ENCODE measurements around the gene FBXL7. TPM values are rescaled to one million over a fixed set of nuclear protein-coding genes. Genes with fewer than 3 reads are reported as not detected.

FBXL7 gene
- total and polyA plus RNA-seq, 4 donors, result 0.24 to 1.4 (median 1.2) TPM

GRCh38 chr5:15694696-15695214, 194.8 kb downstream of the FBXL7 start:
- H3K4me3 ChIP-seq (ENCODE audit: low read depth in 1 of 3, low read length in 3 of 3), result no peak overlapping the region
- H3K36me3 ChIP-seq (ENCODE audit: control insufficient read depth in 4 of 4, insufficient read depth in 3 of 4, low read depth in 1 of 4, low read length in 3 of 4), result no peaks in the 10 kb centered on the region
- H3K9ac ChIP-seq (ENCODE audit: low read depth in 1 of 2, low read length in 2 of 2), result no peak overlapping the region
- 47% methylated on average over 2 of the region's 2 CpGs for WGBS
- TF ChIP-seq, protein P1, sequence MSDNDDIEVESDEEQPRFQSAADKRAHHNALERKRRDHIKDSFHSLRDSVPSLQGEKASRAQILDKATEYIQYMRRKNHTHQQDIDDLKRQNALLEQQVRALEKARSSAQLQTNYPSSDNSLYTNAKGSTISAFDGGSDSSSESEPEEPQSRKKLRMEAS (IDR thresholded peaks at IDR 0.05), result no peak
- TF ChIP-seq SP1 (IDR thresholded peaks at IDR 0.05) (no peak), ZBTB33 (IDR thresholded peaks at IDR 0.05) (no peak), RAD21 (IDR thresholded peaks at IDR 0.05) (peak in 1 of 2 donors; percentile 5), RXRA (IDR thresholded peaks at IDR 0.05) (no peak), CTCF (IDR thresholded peaks at IDR 0.05; ENCODE audit: low read depth, low read length, missing input control) (no peak)
- DNase-seq (ENCODE audit: low spot score), result no peak
- no peaks in the 10 kb centered on the region for H3K9me3 ChIP-seq (ENCODE audit: control insufficient read depth in 4 of 4, low read length in 3 of 4)
- H3K27me3 ChIP-seq (ENCODE audit: control insufficient read depth in 4 of 4, insufficient read depth in 4 of 4, low read length in 3 of 4), result no peaks in the 10 kb centered on the region
- peaks cover 0 to 4% (median 0%) of the 10 kb centered on the region in 4 donors for H3K4me1 ChIP-seq (ENCODE audit: control insufficient read depth in 4 of 4, insufficient read depth in 4 of 4, low read length in 3 of 4)
- H3K27ac ChIP-seq (ENCODE audit: low read depth in 1 of 2, low read length in 2 of 2), result no peak overlapping the region

GRCh38 chr5:15695215-15695731, 195.3 kb downstream of the FBXL7 start:
- no peak for DNase-seq (ENCODE audit: low spot score)
- H3K9me3 ChIP-seq (ENCODE audit: control insufficient read depth in 4 of 4, low read length in 3 of 4), result no peaks in the 10 kb centered on the region
- peaks cover 0 to 4% (median 0%) of the 10 kb centered on the region in 4 donors for H3K4me1 ChIP-seq (ENCODE audit: control insufficient read depth in 4 of 4, insufficient read depth in 4 of 4, low read length in 3 of 4)
- no peak for TF ChIP-seq SP1 (IDR thresholded peaks at IDR 0.05)
- TF ChIP-seq, protein P1 (IDR thresholded peaks at IDR 0.05), result no peak
- TF ChIP-seq FOXA1 (IDR thresholded peaks at IDR 0.05), result no peak
- TF ChIP-seq RAD21 (IDR thresholded peaks at IDR 0.05), result no peak
- no peak for TF ChIP-seq YY1 (IDR thresholded peaks at IDR 0.05)
- no peak for TF ChIP-seq HNF4A (conservative IDR thresholded peaks at IDR 0.05)
- TF ChIP-seq HNF4G (IDR thresholded peaks at IDR 0.05), result no peak
- TF ChIP-seq NR2F2 (IDR thresholded peaks at IDR 0.05), result no peak
- no peak for TF ChIP-seq JUND (IDR thresholded peaks at IDR 0.05)
- no peak for TF ChIP-seq REST (IDR thresholded peaks at IDR 0.05)
- no peak for TF ChIP-seq CTCF (IDR thresholded peaks at IDR 0.05; ENCODE audit: low read depth, low read length, missing input control)
- no peak for TF ChIP-seq ATF3 (IDR thresholded peaks at IDR 0.05)
- TF ChIP-seq EGR1 (IDR thresholded peaks at IDR 0.05; ENCODE audit: low read depth in 2 of 2), result no peak
- TF ChIP-seq GABPA (IDR thresholded peaks at IDR 0.05 in 1 of 2, conservative IDR thresholded peaks at IDR 0.05 in 1 of 2), result no peak
- no peak for TF ChIP-seq TAF1 (conservative IDR thresholded peaks at IDR 0.05)
- no peak for TF ChIP-seq FOXA2 (IDR thresholded peaks at IDR 0.05)
- H3K27ac ChIP-seq (ENCODE audit: low read depth in 1 of 2, low read length in 2 of 2), result no peak overlapping the region
- no peaks in the 10 kb centered on the region for H3K36me3 ChIP-seq (ENCODE audit: control insufficient read depth in 4 of 4, insufficient read depth in 3 of 4, low read depth in 1 of 4, low read length in 3 of 4)
- H3K27me3 ChIP-seq (ENCODE audit: control insufficient read depth in 4 of 4, insufficient read depth in 4 of 4, low read length in 3 of 4), result no peaks in the 10 kb centered on the region
- WGBS, result 61% methylated on average over 4 of the region's 4 CpGs
- no peak overlapping the region for H3K9ac ChIP-seq (ENCODE audit: low read depth in 1 of 2, low read length in 2 of 2)
- H3K4me3 ChIP-seq (ENCODE audit: low read depth in 1 of 3, low read length in 3 of 3), result no peak overlapping the region

Data from liver (tissue), 9 donors.